T-helper 1 cell (primary cell): ENCODE measurements around the gene CCSAP.
A peak's percentile ranks its signal among the peaks of the same experiment; 100 is the strongest.
"Not testable (repeated sequence)": the region's sequence is repeated elsewhere in the genome, so short reads cannot be mapped to it uniquely, and the experiment has no call there.

ENCODE experiments used
- DNase-seq, 5 donors: peaks; one replicate each; pipeline ENCODE4 v3.0.0-alpha.2; 2012 to 2020

The CCSAP gene

DNA sequence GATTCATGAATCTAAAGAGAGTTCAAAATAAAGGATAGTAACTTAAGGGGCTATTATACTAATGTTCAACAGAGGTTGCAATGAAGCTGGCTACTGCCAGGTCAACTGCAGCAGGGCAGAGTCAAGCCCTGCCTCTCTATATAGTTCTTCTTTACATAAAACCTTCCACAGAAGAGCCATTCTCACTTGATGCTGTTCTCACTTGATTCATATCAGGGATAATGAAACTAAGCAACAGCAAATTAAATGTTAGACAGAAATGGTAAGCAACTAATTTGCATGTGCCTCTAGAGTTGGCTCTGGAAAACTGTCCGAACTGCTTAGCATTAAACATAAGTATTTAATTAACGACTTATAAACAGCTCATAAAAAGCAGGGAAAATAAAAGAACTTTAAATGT is 17.4 kb downstream of the CCSAP start:
- DNase-seq, result no peak

DNA sequence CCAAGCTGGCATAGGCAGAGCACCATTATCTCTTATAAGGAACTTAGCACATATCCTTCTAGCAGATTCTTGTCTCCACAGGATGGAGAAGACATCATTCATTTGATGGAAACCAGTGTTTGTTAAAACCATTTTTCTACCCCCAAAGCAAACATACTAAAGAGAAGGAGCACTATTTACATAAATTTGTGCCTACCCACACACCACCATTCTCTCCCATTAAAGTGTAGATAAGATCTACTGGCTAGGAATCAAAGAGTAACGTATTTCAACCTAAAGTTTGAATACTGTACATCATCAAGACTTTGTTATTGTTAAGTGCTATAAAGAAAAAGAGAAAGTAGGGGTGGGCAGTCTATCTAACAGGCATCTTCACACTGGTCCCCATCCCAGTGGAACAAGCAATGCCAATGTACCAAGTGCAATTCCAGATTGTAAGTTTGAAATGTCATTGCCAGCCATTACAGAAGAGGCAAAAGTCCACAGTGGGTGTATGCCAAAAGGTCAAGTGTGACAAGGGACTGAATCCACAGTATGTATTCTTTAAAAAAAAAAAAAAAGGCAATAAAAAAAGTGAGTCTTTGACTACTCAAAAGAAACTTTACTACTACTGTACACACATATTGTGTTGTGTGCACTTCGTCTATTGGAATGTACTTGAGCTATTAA is 18.8 kb downstream of the CCSAP start:
- DNase-seq, result no peak

DNA sequence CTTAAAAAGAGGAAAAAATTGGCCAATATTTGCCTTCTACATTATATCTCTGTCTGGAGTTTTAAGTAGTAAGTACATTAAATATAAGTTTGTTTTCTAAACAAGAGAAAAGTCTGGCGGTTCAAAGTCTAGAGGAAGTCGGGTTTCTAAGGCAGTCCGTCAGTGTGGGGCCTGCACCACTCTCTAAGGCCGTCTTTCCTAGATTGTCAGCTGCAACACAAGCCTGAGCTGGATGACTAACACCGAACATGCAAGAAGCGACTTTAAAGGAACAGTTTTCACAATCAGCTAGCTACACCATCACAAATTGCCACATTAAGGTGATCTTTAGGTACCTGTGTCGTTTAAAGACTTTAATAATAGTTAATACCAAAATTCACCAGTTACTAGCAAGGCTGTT is 19.6 kb downstream of the CCSAP start:
- DNase-seq, result no peak

DNA sequence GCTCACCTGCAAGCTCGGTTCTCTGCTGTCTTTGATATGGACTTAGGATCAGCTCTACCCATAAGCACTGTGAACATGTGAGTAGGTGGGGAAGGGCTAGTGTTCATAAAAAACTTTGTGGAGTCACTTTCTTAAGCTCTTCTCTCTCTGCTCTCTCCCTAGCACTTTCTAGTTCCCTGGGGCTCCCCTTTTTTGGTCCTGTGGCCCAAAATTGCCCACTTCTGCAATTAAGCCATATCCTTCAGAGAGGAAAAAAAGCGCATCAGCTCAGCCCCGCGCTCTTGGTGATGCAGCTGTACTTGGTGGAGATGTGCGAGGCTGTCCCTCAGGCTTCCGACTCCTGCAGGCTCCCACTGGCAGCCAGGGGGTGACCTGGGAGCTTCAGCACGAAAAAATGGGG is 23.4 kb downstream of the CCSAP start:
- no peak for DNase-seq

DNA sequence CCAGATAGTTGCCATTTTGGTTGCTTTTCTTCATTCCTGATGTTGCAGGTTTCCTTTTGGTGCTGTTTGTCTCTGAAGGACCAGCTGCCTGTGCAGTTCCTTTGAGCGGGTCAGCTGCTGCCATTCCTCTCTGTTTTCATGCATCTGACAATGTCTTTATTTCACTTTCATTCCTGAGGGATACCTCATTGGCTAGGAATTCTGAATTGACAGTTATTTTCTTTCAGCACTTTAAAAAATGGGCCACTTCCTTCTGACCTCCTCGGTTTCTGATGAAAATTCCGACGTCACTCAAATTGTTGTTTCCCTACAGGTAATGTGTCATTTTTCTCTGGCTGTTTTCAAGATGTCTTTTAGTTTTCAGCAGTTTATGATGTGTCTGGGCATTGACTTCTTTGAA is 24.8 kb downstream of the CCSAP start:
- DNase-seq, result no peak

DNA sequence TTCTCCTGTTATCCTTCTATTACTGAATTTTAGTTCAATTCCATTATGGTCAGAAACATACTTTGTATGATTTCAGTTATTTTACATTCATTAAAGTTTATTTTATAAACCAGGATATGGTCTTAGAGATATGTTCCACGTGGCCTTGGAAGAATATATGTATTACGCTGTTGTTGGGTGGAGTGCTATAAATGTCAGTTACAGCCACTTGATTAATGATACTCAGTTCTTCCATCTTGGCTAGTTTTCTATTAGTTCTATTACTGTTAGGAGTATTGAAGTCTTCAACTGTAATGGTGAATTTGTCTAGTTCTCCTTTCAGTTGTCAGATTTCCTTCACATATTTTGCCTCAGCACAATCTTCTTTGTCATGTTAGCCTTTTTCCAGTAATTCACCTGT is 26.7 kb downstream of the CCSAP start:
- no peak for DNase-seq

DNA sequence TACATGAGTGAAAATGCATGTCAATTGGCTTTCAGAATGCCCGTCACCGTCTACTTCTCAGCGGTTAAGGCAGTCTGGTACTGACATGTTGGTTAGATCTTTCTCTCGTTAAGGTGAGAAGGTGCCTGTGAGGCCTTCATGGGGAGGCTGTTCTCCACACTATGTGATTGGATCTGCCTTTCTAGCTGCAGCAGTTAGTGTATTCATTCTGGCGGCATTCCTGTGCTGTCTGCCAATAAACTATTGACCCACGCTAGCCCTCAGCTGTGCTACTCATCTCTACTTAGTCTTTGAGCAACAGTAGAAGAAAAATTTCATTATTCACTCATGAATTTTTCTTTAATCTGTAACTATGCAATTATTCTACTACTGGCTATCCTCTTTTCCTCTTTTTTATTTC is 32.0 kb downstream of the CCSAP start:
- no peak for DNase-seq

DNA sequence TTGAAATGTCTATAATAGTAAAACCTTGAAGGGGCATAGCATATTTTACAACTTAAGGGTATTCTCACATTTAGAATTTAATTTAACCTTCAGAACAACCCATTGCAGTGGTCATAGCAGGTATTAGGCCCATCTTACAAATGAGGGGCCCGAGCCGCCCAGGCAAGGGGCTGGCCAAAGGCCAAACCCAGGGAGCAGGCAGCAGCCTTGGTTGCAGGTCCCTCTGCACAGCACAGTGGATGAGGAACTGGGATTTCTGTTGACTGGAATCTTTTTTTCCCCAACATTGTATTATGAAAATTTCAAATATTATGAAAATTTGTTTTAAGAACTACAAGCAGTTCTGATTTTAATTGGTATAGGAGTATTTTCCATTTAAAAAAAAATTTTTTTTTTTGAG is 33.2 kb downstream of the CCSAP start:
- no peak for DNase-seq

DNA sequence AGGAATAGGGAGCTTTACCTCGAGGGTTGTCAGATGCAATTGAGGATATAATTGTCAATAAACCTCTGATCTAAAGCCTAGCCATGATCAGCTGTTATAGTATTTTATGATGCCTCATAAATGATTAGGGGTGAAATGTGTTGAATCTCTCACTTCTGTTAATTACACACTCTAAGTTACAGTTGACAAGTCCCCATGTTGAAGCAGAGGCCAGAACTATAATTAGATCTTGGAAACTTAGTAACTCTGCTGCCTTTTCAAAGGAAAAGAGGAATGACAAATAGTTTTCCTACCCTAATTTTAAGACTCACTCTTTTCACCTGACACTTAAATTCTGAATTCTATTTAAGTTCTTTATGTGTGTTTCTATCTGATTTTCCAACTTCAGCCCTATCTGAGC is 33.8 kb downstream of the CCSAP start:
- no peak for DNase-seq

DNA sequence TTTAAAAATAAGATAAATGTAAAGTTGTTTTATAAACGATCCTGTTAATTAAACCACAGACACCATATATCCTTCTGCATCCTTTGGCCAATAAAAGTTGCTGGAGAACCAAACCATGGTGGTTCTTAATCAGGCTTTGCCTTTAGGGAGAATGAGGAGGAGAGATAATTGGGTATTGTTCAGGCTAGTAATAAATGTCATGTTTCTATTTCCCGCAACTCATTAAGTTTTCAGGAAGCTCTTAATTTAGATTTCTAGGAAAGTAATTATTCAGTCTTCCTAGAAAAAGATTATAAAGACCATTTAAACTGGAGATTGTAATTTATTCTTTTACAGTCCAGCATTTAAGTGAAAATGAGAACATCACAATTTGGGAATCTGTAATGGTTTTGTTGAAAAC is 37.5 kb downstream of the CCSAP start:
- no peak for DNase-seq

DNA sequence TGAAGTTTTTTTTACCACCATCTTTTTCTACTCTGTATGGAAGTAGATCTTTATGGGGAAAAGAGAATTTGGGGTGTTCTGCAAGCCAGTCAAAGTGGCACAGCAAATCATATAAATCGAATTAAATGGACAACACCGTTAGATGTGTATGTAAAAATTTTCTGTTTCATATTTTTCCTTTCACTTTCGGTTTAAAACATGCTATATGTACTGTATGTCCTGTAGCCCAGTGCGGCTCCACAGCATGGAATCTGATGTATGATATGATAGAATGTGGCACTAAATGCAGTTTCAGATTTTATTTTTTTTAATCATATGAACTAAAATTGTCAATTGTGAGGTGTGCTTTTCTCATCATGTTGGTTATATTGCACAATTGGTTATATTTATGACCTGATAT is 39.0 kb downstream of the CCSAP start:
- no peak for DNase-seq

DNA sequence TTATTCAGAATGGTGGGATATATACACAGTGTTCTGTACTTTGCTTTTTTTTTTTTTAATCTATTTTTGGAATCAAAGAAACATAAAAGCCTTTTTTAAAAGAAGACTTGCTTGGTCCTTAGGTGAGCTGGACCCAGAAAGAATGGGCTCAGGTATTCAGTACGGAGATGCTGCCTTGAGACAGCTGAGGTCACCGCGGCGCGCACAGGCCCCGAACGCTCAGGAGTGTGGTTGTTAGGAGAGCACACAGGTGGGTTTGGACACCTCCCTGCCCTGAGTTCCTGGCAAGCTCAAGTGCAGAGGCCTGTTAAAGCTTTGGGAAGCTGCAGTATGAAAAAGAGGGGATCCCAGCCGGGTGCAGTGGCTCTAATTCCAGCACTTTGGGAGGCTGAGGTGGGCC is 40.1 kb downstream of the CCSAP start:
- DNase-seq, result no peak

DNA sequence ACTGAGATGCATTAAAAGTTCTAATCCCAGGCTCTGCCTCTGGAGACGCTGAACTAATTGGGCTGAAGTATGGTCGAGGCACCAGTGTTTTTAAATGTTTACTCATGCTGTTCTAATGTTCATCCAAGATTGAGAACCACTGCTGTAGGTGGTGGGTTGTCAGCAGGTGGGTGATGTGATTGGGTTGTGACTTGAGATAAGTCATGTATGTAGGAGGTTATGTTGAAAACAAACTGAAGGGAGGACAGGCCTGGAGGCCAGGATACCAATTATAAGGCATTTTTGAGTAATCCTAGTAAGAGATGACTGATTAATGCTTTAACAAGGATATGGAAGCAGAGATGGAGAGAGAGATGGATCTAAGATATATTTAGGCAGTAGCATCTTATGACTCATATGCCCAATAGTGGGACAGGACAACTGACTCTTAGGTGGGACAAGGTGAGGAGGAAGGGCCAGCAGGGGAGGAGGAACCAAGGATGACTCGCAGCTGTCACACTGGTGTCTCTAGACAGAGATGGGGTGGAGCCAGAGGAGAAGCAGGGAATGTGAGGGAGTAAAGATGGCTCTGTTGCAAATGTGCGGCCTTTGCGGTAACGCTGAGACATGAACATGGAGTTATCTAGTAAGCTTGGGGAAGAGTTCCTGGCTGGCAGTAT is 42.6 kb downstream of the CCSAP start:
- no peak for DNase-seq

DNA sequence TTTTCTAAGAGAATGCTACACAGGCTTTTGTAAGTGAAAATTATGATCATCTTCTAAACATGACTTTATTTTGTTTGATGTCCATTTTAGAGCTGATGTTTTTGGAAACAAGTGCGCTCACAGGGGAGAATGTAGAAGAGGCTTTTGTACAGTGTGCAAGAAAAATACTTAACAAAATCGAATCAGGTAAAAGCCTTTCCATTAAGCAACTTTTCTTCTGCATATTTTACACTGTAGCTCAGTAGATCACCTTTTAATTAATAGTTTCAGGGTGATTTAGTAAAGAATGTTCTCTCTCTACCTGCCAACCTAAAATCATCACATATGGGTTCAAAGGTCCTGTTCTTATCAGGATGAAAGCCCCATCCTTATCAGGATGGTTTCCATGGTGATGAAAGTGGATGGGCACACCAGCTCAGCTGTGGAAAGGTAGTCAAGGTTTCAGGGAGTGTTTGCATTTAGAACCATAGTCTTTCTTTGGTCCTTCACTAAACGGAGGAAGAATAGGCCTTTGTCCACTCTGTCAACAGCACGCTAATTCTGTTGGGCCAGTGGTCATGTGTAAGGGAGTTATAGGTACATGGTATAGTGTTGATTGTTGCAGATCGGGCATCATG is 43.9 kb downstream of the CCSAP start:
- no peak for DNase-seq

DNA sequence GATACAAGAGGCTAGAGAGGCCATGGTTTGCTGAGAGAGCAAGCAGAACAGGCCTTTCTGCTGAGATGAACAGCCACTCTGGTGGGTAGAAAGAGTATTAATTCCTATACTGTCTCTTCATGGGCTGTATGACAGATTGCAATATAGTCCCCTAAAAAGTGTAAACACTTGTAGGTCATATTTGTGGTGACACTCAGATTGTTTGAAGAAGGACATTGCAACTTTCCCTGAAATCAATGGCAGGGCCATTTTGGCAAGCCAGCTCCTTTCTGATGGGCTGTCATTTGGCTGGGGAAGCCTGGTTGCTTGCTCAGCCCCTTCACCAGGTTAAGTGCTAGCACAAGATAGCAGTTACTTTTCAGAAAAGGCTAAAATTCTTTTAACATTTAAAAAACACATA is 44.4 kb downstream of the CCSAP start:
- DNase-seq, result no peak

DNA sequence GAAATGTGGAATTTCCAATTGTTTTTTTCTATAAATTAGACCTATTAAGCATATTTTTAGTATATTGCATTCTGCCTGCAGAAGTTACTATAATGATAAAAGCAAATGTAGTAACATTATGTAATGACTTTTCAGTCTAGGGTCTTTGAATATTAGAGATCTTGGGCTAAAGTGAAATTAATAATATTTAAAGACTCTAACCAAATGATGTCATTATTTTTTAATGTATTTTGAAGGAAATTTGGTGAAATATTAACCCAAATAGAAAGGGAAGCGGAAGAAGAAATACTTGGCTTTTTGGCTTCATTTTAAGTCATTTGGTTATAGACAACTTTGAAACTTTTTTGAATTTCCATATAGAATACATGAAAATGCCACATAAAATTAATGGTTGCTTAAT is 45.1 kb downstream of the CCSAP start:
- DNase-seq, result no peak

DNA sequence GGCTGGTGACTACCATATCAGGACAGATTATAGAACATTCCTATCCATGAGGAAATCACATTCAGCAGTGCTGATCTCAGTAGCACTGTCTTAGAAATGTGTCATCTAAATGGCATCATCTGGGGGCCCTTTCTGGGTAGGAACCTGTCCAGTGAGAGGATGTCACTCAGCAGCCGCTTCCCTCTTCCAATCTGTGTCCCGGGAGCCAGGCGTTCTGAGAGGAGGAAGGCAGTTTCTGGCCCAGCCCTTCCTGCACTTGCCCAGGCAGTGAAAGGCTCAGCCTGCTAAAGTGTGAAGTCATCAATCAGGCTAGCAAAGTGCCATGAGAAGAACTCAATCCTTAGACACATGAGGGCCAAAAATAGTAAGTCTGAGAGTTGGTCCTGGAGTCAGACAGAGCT is 46.3 kb downstream of the CCSAP start:
- no peak for DNase-seq

DNA sequence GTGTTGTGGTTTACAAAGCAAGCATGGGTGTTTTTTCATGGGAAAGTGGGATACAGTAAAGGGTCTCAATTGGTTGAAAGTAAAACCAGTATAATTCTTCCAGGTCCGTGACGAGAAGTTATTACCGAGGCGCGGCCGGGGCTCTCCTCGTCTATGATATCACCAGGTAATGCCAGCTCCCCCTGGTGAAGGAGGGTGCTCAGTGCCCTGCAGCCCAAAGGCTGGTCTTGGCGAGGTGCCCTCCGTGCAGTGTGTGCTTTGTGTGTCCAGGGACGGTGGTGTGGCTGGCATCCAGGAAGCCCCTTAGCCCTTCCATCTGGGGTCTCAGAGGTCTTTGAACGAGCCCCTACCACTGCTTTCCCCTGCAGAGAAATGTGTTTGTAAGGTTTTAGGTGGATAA is 47.1 kb downstream of the CCSAP start:
- no peak for DNase-seq

DNA sequence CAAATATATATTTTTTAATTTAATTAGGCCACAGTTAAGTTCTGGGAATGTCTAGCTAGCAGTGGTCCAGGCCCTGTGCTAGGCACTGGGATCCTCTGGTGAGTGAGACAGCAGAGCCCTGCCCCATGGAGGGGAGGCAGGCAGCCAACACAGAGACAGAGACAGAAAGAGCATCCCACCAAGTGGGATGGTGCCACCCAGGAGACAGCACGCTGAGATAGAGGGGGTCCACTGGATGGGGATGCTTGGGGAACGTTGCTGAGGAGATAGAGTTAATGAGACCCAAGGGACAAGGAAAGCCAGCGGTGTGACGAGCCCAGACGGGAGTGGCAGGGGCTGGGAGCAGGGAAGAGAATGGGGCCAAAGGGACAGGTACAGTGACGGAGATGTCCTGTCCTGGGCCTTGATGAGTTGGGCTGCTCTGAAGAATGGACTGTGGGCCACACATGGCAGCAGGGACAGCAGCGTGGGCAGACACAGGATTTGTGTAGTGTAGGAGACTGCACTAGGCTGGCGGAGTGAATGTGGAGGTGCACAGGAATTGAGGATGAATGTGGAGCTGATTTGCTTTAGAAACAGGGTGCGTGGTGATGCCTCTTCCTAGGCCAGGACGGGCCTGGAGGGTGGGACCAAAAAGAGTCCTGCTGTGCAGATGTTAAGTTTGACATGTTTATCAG is 49.2 kb downstream of the CCSAP start:
- no peak for DNase-seq

DNA sequence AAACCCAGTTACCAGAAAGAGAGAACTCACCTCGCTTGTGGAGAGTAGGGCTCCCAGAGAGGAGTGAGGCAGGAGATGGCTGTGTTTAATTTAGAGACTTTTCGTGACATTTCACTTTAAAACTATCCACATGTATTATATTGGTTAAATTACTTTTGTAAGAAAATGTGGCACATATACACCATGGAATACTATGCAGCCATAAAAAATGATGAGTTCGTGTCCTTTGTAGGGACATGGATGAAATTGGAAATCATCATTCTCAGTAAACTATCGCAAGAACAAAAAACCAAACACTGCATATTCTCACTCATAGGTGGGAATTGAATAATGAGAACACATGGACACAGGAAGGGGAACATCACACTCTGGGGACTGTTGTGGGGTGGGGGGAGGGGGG is 51.2 kb downstream of the CCSAP start:
- not testable (repeated sequence) for DNase-seq

DNA sequence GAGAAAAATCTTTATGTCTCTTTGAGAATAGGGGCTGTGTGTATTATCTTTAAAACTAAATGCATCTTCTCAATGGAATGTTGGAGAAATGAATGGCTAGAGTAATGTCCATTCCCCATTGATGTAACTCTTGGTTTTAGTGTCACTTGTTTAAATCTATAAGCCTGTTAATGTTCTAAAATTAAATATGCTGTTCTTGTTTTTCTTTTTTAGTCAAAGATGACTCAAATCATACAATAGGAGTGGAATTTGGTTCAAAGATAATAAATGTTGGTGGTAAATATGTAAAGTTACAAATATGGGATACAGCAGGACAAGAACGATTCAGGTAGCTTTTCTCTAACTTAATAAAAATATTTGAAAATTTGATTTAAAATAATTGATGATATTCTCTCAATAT is 54.3 kb downstream of the CCSAP start:
- no peak for DNase-seq

DNA sequence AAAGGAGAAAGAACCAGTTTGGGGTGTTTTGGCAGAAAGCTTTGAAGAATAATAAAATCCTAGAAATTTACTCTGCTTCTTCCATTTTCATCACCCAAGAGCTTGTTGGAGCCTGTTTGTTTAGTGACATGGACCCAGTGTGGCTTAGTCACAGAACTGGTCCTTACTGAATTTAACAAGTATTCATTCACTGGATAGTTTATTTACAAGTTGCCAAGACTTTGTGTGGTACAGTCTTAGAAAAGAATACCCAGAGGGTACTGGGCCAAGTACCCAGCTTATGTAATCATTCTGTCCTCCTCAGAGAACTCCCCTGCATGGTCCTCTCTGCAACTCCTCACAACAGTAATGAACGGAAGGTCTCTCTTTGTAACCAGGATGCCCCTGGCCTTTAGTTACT is 55.6 kb downstream of the CCSAP start:
- DNase-seq, result no peak

DNA sequence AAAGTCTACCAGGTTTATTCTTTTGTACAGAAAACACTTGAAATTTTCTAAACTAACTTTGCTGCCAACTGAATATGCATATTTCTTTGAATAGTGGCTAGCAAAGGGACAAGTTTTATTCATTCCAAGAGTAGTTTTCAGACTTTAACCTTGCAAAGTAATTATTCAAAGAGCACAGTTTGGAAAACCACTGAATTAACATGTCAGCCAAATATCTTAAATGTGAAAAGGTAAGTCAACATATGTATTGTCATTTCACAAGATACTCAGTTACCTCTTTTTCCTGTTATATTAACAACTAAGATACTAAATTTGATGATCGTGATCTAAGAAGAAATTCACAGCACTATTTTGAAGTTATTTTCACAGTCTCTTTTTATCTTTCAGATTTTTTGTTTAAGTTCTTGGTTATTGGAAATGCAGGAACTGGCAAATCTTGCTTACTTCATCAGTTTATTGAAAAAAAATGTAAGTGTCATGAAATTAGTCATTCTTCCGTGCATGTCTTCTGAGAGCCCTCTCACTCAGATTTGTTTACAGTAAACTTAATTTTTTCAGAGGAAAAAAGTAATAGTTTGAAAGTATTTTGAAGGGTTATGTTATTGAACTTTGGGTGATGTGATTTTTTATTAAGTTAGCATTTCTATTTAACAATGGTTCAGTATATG is 56.6 kb downstream of the CCSAP start:
- peak in 1 of 5 donors; percentile 61 for DNase-seq
